HepG2 (cell line): ENCODE data around the gene CLEC2D. TPM values are rescaled to one million over a fixed set of nuclear protein-coding genes. Genes with fewer than 3 reads are reported as not detected.
A peak's percentile ranks its signal among the peaks of the same experiment; 100 is the strongest.

ENCODE experiments used
- ATAC-seq: fragments of 200-7000 bp; cut with Tn5 transposase; 3 replicates; pipeline ENCODE4 v1.9.1; 2020; ENCODE audit warnings: mild to moderate bottlenecking, moderate library complexity
- BruUV-seq: library from RNA; stranded (reverse); fragments of 400-500 nt; replicated peaks from 2 replicates; lab custom pipeline; 2021; lab: Mats Ljungman, UMichigan
- CTCF ChIA-PET: fragments of 300-600 bp; formaldehyde crosslinking; extraction: SDS; loops from one replicate; lab custom pipeline; 2021; ENCODE audit warnings: low total read pairs, inconsistent platforms, low intra/inter-chr PET ratio; lab: Yijun Ruan, JAX
- POLR2A ChIA-PET: fragments of 350-600 bp; sonication (Branson Sonifier 250); formaldehyde crosslinking; loops from one replicate; lab custom pipeline; 2020; ENCODE audit warnings: antibody characterized with exemption, inconsistent platforms; lab: Yijun Ruan, JAX
- DNase-seq: peaks from one replicate; pipeline ENCODE4 v3.0.0-alpha.2; 2015; ENCODE audit warnings: low spot score
- FAIRE-seq: peaks from 3 replicates; lab custom pipeline; 2011; peaks lifted over from hg19 to GRCh38; lab: Jason Lieb, UNC
- H2AFZ ChIP-seq: one replicate; pipeline ENCODE4 v1.6.1; 2011; ENCODE audit warnings: low read length, inconsistent platforms
- H3K27ac ChIP-seq: fragments of 300-600 bp; 3 replicates; pipeline ENCODE4 v1.8.0; 2011; ENCODE audit warnings: mixed run types, mild to moderate bottlenecking, mixed read lengths, low read length, inconsistent platforms; ENCODE audit not compliant: insufficient read depth; ENCODE audit errors: extremely low read length
- H3K27me3 ChIP-seq, 2 experiments: fragments of 200-600 bp in 1 of 2; 2 replicates in 1 of 2; 3 replicates in 1 of 2; pipeline versions ENCODE4 v1.6.0 to v1.8.0; 2011; ENCODE audit warnings: low read length in 2 of 2, mild to moderate bottlenecking in 2 of 2, moderate library complexity in 2 of 2, inconsistent platforms in 1 of 2; ENCODE audit not compliant: insufficient read depth in 2 of 2, control insufficient read depth in 1 of 2
- H3K36me3 ChIP-seq, 2 experiments: fragments of 200-600 bp in 1 of 2; replicated peaks in 1 of 2; 2 replicates in 1 of 2; 3 replicates in 1 of 2; pipeline versions ENCODE4 v1.5.1 to v1.8.0; 2011; ENCODE audit warnings: low read length in 2 of 2, inconsistent platforms in 1 of 2; ENCODE audit not compliant: insufficient read depth in 2 of 2, control insufficient read depth in 1 of 2
- H3K4me1 ChIP-seq: 2 replicates; pipeline ENCODE4 v1.5.1; 2012; ENCODE audit warnings: low read length, inconsistent platforms; ENCODE audit not compliant: insufficient read depth
- H3K4me2 ChIP-seq: 2 replicates; pipeline ENCODE4 v1.6.0; 2011; ENCODE audit warnings: low read depth, low read length, inconsistent platforms
- H3K4me3 ChIP-seq, 3 experiments: fragments of 200-600 bp in 1 of 3; sonication (generic), shearing (Covaris generic) in 1 of 3; replicated peaks in 1 of 3; 2 replicates each; pipeline ENCODE4 v1.5.1; 2011 to 2016; ENCODE audit warnings: low read length in 3 of 3, inconsistent platforms in 2 of 3, low read depth in 2 of 3, mild to moderate bottlenecking in 2 of 3, control low read depth in 1 of 3, mixed read lengths in 1 of 3; ENCODE audit not compliant: insufficient read depth in 1 of 3
- H3K79me2 ChIP-seq: one replicate; pipeline ENCODE4 v1.6.1; 2011; ENCODE audit warnings: low read length, inconsistent platforms; ENCODE audit not compliant: insufficient read depth
- H3K9ac ChIP-seq: 2 replicates; pipeline ENCODE4 v1.6.0; 2011; ENCODE audit warnings: mild to moderate bottlenecking, low read depth, low read length, inconsistent platforms; ENCODE audit not compliant: insufficient read depth
- H3K9me3 ChIP-seq: 2 replicates; pipeline ENCODE4 v1.5.1; 2012; ENCODE audit warnings: mild to moderate bottlenecking, low read length
- H4K20me1 ChIP-seq: 2 replicates; pipeline ENCODE4 v1.6.0; 2011; ENCODE audit warnings: inconsistent platforms, mild to moderate bottlenecking, low read length, moderate library complexity; ENCODE audit not compliant: insufficient read depth
- AHR ChIP-seq: IDR thresholded peaks from 2 replicates; pipeline ENCODE4 v1.6.1; 2018; ENCODE audit warnings: missing genetic modification reagents, missing compliant biosample characterization
- ARNT ChIP-seq: fragments of 450-650 bp; IDR thresholded peaks from 2 replicates; pipeline ENCODE4 v1.6.1; 2017
- ELF3 ChIP-seq: IDR thresholded peaks from 2 replicates; pipeline ENCODE4 v1.6.1; 2016; ENCODE audit warnings: missing genetic modification reagents, missing compliant biosample characterization
- EP300 ChIP-seq, 3 experiments: sonication (generic) in 1 of 3; formaldehyde crosslinking in 1 of 3; IDR thresholded peaks; 2 replicates each; pipeline versions ENCODE4 v1.5.1 to v1.6.1; 2011 to 2020; ENCODE audit warnings: low read depth in 2 of 3, low read length in 2 of 3, borderline replicate concordance in 1 of 3, improper control_type of control experiment in 1 of 3, mild to moderate bottlenecking in 1 of 3, missing genetic modification reagents in 1 of 3, moderate library complexity in 1 of 3
- NCOR1 ChIP-seq: fragments of 200-600 bp; sonication (generic); IDR thresholded peaks from 2 replicates; pipeline ENCODE4 v1.7.0; 2017; ENCODE audit warnings: antibody characterized with exemption, low read length, borderline replicate concordance
- NFIC ChIP-seq: IDR thresholded peaks from 2 replicates; pipeline ENCODE4 v1.6.1; 2012; ENCODE audit warnings: mild to moderate bottlenecking, low read length, inconsistent platforms
- ZIK1 ChIP-seq: sonication (generic); formaldehyde crosslinking; IDR thresholded peaks from 2 replicates; pipeline ENCODE4 v1.5.0; 2020; ENCODE audit warnings: mild to moderate bottlenecking, low read depth, missing genetic modification reagents, borderline replicate concordance
- ZMAT3 ChIP-seq: sonication (generic); formaldehyde crosslinking; conservative IDR thresholded peaks from 2 replicates; pipeline ENCODE4 v1.7.0; 2021; ENCODE audit warnings: missing genetic modification reagents
- ZMYM2 ChIP-seq: sonication (generic); formaldehyde crosslinking; IDR thresholded peaks from 2 replicates; pipeline ENCODE4 v1.8.0; 2022; ENCODE audit warnings: mild to moderate bottlenecking, missing genetic modification reagents
- ZNF546 ChIP-seq: sonication (generic); formaldehyde crosslinking; conservative IDR thresholded peaks from 2 replicates; pipeline ENCODE4 v1.8.1; 2023; ENCODE audit warnings: mild to moderate bottlenecking, missing genetic modification reagents
- ZNF572 ChIP-seq: sonication (generic); formaldehyde crosslinking; IDR thresholded peaks from 2 replicates; pipeline ENCODE4 v1.5.1; 2020; ENCODE audit warnings: mild to moderate bottlenecking, missing genetic modification reagents
- ZNF577 ChIP-seq: sonication (generic); formaldehyde crosslinking; IDR thresholded peaks from 2 replicates; pipeline ENCODE4 v1.4.0; 2020; ENCODE audit warnings: mild to moderate bottlenecking, low read depth, missing genetic modification reagents, borderline replicate concordance
- WGBS: methylation state at CpG from one replicate; pipeline ENCODE4 v1.1.6; 2017; ENCODE audit warnings: low lambda C conversion rate; 5-methylcytosine and 5-hydroxymethylcytosine counted together
- in situ Hi-C: cut with HindIII; loops from 2 replicates; pipeline ENCODE4 v1.10.0; 2017; ENCODE audit warnings: low pct_unique_long_range_greater_than_20kb; ENCODE audit not compliant: extremely low pct_ligation_motif_present
- intact Hi-C: fragments of 100-400 bp; cut with micrococcal nuclease; formaldehyde crosslinking; loops from one replicate; pipeline ENCODE4 v1.10.0; 2022; ENCODE audit not compliant: unreplicated experiment
- polyA plus RNA-seq, 8 experiments: library from polyadenylated mRNA; depleted of rRNA in 3 of 8; stranded (reverse) in 7 of 8; unstranded in 1 of 8; fragments of >200 nt; fragmentation: Illumina TruSeq in 4 of 8; extraction: Trizol in 4 of 8; gene quantifications; 2 replicates each; pipeline versions ENCODE4 v1.2.1 to v1.2.3, GENCODE V29; 2011 to 2016; ENCODE audit warnings: low read depth in 4 of 8, missing spikeins in 1 of 8, mixed read lengths in 1 of 8; ENCODE audit not compliant: insufficient read depth in 1 of 8
- total RNA-seq, 5 experiments: library from RNA; depleted of rRNA; stranded (reverse); fragments of >200 nt; fragmentation: Illumina TruSeq; extraction: Trizol; gene quantifications; 2 replicates each; pipeline ENCODE4 v1.2.3, GENCODE V29; 2016; ENCODE audit warnings: low read depth in 1 of 5
- TF ChIP-seq, protein P1 (sequence below): sonication (generic); formaldehyde crosslinking; IDR thresholded peaks from 2 replicates; pipeline ENCODE4 v1.9.0; 2021; ENCODE audit warnings: missing genetic modification reagents, mild to moderate bottlenecking, borderline replicate concordance
- TF ChIP-seq, protein P2 (sequence below): sonication (generic); formaldehyde crosslinking; IDR thresholded peaks from 2 replicates; pipeline ENCODE4 v1.9.0; 2021; ENCODE audit warnings: missing genetic modification reagents, borderline replicate concordance
- TF ChIP-seq, protein P3 (sequence below): sonication (generic); formaldehyde crosslinking; IDR thresholded peaks from 2 replicates; pipeline ENCODE4 v1.5.1; 2020; ENCODE audit warnings: missing genetic modification reagents, mild to moderate bottlenecking, borderline replicate concordance

The CLEC2D gene
- total and polyA plus RNA-seq, 2 of the 13 experiments (the other 11 are each of a cell fraction or from before 2014, with no cell fraction given), result 2.5 to 8.6 TPM

DNA sequence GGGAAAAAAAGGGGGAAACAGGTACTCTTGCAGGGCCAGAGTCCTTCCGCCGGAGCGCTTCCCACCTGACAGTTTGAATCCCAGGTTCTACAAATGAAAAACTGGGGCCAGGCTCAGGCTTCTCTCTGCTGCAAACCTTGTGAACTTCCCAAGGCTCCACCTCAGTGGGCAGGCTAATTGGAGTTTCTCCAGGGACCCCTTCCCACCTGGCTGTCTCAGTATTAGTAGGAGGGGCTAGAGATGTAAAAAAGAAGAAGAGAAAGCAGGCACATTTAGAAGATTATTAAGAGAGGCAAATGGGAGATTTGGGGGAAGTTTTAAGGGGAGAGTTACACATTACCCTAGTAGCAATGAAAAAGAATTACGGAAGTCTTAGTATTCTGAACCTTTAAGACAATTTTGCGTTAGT lies 20.0 kb upstream of the CLEC2D start (continued):
- TF ChIP-seq EP300 (IDR thresholded peaks at IDR 0.05; ENCODE audit: low read depth in 2 of 2, low read length in 2 of 2), result no peak
- no peak for TF ChIP-seq EP300 (CRISPR knock-in tag; IDR thresholded peaks at IDR 0.05; ENCODE audit: borderline replicate concordance)
- TF ChIP-seq, protein P1, sequence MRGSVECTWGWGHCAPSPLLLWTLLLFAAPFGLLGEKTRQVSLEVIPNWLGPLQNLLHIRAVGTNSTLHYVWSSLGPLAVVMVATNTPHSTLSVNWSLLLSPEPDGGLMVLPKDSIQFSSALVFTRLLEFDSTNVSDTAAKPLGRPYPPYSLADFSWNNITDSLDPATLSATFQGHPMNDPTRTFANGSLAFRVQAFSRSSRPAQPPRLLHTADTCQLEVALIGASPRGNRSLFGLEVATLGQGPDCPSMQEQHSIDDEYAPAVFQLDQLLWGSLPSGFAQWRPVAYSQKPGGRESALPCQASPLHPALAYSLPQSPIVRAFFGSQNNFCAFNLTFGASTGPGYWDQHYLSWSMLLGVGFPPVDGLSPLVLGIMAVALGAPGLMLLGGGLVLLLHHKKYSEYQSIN (CRISPR knock-in tag), result no peak

DNA sequence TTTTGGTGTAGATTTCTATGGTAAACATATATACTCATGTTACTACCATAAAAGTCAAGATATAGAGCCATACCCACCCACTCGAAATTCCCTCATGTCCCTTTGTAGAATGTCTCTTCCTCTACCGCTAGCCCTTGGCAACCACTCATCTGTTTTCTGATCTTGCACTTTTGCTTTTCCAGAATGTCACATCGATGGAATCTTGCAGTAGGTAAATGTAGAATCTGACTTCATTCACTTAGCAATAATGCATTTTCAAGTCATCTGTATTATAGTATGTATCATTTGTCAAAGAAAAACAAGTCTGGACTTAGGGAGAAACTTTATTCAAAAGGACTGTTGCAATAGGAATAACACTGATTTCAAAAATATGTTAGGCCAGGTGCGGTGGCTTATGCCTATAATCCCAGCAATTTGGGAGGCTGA lies 19.3 kb upstream of the CLEC2D start:
- Histone ChIP-seq H3K27ac (peak overlapping the region; percentile 82), H3K79me2 (peaks cover 38% of the 10 kb centered on the region), H3K9me3 (no peaks in the 10 kb centered on the region), H4K20me1 (no peaks in the 10 kb centered on the region; the same call in 1 of the 2 replicates), H3K4me2 (peak overlapping the region; percentile 83), H3K27me3 (no peaks in the 10 kb centered on the region; a peak in 1 of 5 replicates), H3K36me3 (peaks cover 1 to 8% of the 10 kb centered on the region in 2 experiments), H3K4me3 (peak overlapping the region; percentile 72 to 92 (median 86)), H3K9ac (peak overlapping the region; percentile 83)
- FAIRE-seq, result no peak
- intact Hi-C loops, result no loop called here
- no peak for ATAC-seq
- WGBS, result 24% methylated on average over 4 of the region's 4 CpGs
- no TSS peak for BruUV-seq
- CTCF ChIA-PET, result no interaction called here
- in situ Hi-C loops, result no loop called here
- DNase-seq, result no peak
- TF ChIP-seq AHR (CRISPR knock-in tag) (no peak), ZNF546 (CRISPR knock-in tag) (no peak), ZMAT3 (CRISPR knock-in tag) (0 out of 2 replicates have a peak, but pooled peaks have one; percentile 18), NFIC (0 out of 2 replicates have a peak, but pooled peaks have one; percentile 38), NCOR1 (no peak), ZMYM2 (no peak), ELF3 (CRISPR knock-in tag) (0 out of 2 replicates have a peak, but pooled peaks have one; percentile 2), ZIK1 (CRISPR knock-in tag) (no peak), ZNF572 (CRISPR knock-in tag) (no peak), ARNT (no peak), ZNF577 (CRISPR knock-in tag) (no peak)
- TF ChIP-seq, protein P2, sequence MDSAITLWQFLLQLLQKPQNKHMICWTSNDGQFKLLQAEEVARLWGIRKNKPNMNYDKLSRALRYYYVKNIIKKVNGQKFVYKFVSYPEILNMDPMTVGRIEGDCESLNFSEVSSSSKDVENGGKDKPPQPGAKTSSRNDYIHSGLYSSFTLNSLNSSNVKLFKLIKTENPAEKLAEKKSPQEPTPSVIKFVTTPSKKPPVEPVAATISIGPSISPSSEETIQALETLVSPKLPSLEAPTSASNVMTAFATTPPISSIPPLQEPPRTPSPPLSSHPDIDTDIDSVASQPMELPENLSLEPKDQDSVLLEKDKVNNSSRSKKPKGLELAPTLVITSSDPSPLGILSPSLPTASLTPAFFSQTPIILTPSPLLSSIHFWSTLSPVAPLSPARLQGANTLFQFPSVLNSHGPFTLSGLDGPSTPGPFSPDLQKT (CRISPR knock-in tag), result no peak
- TF ChIP-seq, protein P3, sequence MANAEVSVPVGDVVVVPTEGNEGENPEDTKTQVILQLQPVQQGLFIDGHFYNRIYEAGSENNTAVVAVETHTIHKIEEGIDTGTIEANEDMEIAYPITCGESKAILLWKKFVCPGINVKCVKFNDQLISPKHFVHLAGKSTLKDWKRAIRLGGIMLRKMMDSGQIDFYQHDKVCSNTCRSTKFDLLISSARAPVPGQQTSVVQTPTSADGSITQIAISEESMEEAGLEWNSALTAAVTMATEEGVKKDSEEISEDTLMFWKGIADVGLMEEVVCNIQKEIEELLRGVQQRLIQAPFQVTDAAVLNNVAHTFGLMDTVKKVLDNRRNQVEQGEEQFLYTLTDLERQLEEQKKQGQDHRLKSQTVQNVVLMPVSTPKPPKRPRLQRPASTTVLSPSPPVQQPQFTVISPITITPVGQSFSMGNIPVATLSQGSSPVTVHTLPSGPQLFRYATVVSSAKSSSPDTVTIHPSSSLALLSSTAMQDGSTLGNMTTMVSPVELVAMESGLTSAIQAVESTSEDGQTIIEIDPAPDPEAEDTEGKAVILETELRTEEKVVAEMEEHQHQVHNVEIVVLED, result 0 out of 2 replicates have a peak, but pooled peaks have one; percentile 1
- TF ChIP-seq, all 625 proteins: peak for 4
- POLR2A ChIA-PET, result no interaction called here
- Histone ChIP-seq H3K4me1 (peaks cover 50% of the 10 kb centered on the region), H2AFZ (no peak overlapping the region)
